Measurements from ENCODE around the gene MRPL40. TPM values are rescaled to one million over a fixed set of nuclear protein-coding genes. Genes with fewer than 3 reads are reported as not detected.

MRPL40 gene
- polyA plus RNA-seq, 4 donors, result 25.2 to 33.5 (median 28.9) TPM

DNA sequence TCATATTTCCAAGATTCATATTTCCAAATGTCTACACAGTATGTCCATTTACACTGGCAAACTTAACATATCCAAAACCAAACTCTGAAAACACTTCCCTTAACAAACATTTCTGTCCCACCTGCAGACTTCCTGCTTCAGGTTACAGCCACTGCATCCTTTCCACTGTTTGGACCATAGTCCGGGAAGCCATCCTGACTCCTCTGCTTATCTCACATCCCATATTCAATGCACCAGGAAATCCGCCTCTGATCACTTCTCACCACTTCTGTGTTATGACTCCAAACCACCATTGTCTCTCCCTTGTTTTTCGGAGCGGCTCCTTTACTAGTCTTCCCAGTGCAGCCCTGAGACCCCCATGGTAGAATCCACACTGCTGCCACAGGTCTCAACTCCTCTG, 30.9 kb upstream of the MRPL40 start:
- Histone ChIP-seq H3K9me3 (ENCODE audit: control insufficient read depth in 2 of 2, insufficient read depth in 1 of 2, low read depth in 1 of 2, low read length in 1 of 2) (no peaks in the 10 kb centered on the region), H3K36me3 (ENCODE audit: control insufficient read depth in 3 of 3, insufficient read depth in 2 of 3, low read depth in 1 of 3, low read length in 3 of 3) (peaks cover 3 to 54% (median 17%) of the 10 kb centered on the region in 3 donors), H3K27me3 (ENCODE audit: control insufficient read depth in 3 of 3, insufficient read depth in 3 of 3, low read length in 3 of 3) (no peaks in the 10 kb centered on the region), H3K27ac (ENCODE audit: low read depth in 1 of 3, low read length in 2 of 3) (no peak overlapping the region), H3K4me3 (ENCODE audit: low read depth in 1 of 3, low read length in 3 of 3) (no peak overlapping the region), H3K4me1 (ENCODE audit: control insufficient read depth in 3 of 3, insufficient read depth in 2 of 3, low read depth in 1 of 3, low read length in 2 of 3) (no peaks in the 10 kb centered on the region)
- FAIRE-seq (no peak), DNase-seq (no peak)
- 95 to 99% (median 97%) methylated on average over 4 of the region's 4 CpGs for WGBS, 3 donors

DNA sequence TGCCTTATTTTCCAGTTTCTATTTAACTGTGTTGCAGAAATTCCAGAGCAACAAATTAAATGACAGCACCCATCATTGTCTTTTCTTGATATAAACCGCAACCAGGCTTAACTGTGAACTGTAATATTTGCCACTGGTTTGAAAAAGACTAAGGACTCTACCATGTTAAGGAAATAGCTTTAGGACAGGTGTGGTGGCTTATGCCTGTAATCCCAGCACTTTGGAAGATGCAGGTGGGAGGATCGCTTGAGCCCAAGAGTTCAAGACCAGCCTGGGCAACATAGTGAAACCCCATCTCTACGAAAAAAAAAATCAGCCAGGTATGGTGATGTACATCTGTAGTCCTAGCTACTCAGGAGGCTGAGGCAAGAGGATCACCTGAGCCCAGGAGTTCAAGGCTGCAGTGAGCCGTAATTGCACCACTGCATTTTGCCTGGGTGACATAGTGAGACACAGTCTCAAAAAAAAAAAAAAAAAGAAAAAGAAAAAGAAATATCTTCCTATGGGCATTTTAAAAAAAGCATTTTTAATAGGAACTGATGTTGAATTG, 29.6 kb upstream of the MRPL40 start:
- WGBS, 3 donors, result 96 to 98% (median 98%) methylated on average over 4 of the region's 4 CpGs
- FAIRE-seq (no peak), DNase-seq (no peak)
- Histone ChIP-seq H3K4me3 (ENCODE audit: low read depth in 1 of 3, low read length in 3 of 3) (no peak overlapping the region), H3K36me3 (ENCODE audit: control insufficient read depth in 3 of 3, insufficient read depth in 2 of 3, low read depth in 1 of 3, low read length in 3 of 3) (peaks cover 3 to 50% (median 17%) of the 10 kb centered on the region in 3 donors), H3K4me1 (ENCODE audit: control insufficient read depth in 3 of 3, insufficient read depth in 2 of 3, low read depth in 1 of 3, low read length in 2 of 3) (no peaks in the 10 kb centered on the region), H3K27ac (ENCODE audit: low read depth in 1 of 3, low read length in 2 of 3) (no peak overlapping the region), H3K9me3 (ENCODE audit: control insufficient read depth in 2 of 2, insufficient read depth in 1 of 2, low read depth in 1 of 2, low read length in 1 of 2) (no peaks in the 10 kb centered on the region), H3K27me3 (ENCODE audit: control insufficient read depth in 3 of 3, insufficient read depth in 3 of 3, low read length in 3 of 3) (no peaks in the 10 kb centered on the region)

DNA sequence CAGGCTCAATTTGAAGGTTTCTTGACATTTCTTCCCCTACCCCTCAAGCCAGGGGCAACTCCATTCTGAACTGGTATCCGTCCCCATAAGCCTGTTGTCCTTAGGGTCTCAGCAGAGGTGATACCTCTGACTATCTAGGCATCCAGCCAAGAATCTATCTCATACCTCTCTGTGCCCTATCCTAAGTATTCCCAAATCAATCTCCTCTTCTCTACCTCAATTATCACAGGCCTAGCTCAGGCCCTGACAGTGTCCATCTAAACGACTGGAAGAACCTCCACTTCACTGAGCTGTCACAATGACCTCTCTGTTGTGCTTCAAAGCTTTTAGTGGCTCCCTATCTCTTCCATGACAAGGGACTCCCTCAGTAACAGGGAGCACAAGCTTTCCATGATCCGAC, 27.7 kb upstream of the MRPL40 start:
- no peak for DNase-seq
- no peak for FAIRE-seq
- no peaks in the 10 kb centered on the region for H3K9me3 ChIP-seq (ENCODE audit: control insufficient read depth in 2 of 2, insufficient read depth in 1 of 2, low read depth in 1 of 2, low read length in 1 of 2)
- no peak overlapping the region for H3K27ac ChIP-seq (ENCODE audit: low read depth in 1 of 3, low read length in 2 of 3)
- peaks cover 3 to 55% (median 21%) of the 10 kb centered on the region in 3 donors for H3K36me3 ChIP-seq (ENCODE audit: control insufficient read depth in 3 of 3, insufficient read depth in 2 of 3, low read depth in 1 of 3, low read length in 3 of 3)
- WGBS, 3 donors, result 92 to 98% (median 96%) methylated on average over 3 of the region's 3 CpGs
- no peaks in the 10 kb centered on the region for H3K27me3 ChIP-seq (ENCODE audit: control insufficient read depth in 3 of 3, insufficient read depth in 3 of 3, low read length in 3 of 3)
- no peaks in the 10 kb centered on the region for H3K4me1 ChIP-seq (ENCODE audit: control insufficient read depth in 3 of 3, insufficient read depth in 2 of 3, low read depth in 1 of 3, low read length in 2 of 3)
- H3K4me3 ChIP-seq (ENCODE audit: low read depth in 1 of 3, low read length in 3 of 3), result no peak overlapping the region

DNA sequence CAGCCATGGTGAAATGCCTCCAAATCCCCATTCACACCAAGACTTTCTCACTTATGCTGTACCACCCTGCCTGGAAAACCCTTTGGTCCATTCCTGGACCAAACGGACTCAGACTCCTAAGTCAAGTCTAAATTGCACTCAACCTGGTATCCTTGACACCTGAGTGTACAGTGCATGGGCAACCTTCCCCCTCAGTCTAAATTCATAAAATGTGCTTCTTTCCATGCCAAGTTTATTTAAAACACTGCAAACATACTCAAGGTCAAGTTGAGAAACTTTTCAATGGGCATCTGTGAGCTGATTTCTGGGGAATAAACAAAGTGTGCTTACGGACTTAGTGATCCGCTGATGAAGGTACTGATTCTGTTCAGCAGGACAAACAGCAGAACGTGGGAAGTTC, 27.2 kb upstream of the MRPL40 start:
- no peak for FAIRE-seq

DNA sequence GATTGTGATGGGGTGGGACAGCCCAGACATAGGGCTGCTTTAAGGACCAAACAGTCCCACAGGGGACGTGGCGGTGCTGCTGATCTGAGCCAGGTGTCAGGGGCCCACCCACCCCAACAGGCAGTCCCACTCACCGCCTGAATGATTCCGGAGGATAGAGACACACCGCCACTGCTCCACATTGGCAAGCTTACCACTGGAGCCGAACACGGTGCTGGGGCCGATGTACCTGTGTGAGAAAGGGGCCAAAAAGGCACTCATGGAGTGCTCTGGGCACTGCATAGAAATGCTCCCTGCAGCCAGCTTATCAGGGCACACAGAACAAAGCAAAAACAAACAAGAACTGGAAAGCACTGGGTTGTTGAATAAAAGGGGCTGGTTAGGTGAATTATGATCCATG, 26.7 kb upstream of the MRPL40 start:
- no peaks in the 10 kb centered on the region for H3K4me1 ChIP-seq (ENCODE audit: control insufficient read depth in 3 of 3, insufficient read depth in 2 of 3, low read depth in 1 of 3, low read length in 2 of 3)
- FAIRE-seq (no peak), DNase-seq (no peak)
- H3K27me3 ChIP-seq (ENCODE audit: control insufficient read depth in 3 of 3, insufficient read depth in 3 of 3, low read length in 3 of 3), result no peaks in the 10 kb centered on the region
- H3K36me3 ChIP-seq (ENCODE audit: control insufficient read depth in 3 of 3, insufficient read depth in 2 of 3, low read depth in 1 of 3, low read length in 3 of 3), result peaks cover 6 to 59% (median 20%) of the 10 kb centered on the region in 3 donors
- no peak overlapping the region for H3K27ac ChIP-seq (ENCODE audit: low read depth in 1 of 3, low read length in 2 of 3)
- 93 to 97% (median 97%) methylated on average over 8 of the region's 8 CpGs for WGBS, 3 donors
- no peaks in the 10 kb centered on the region for H3K9me3 ChIP-seq (ENCODE audit: control insufficient read depth in 2 of 2, insufficient read depth in 1 of 2, low read depth in 1 of 2, low read length in 1 of 2)
- H3K4me3 ChIP-seq (ENCODE audit: low read depth in 1 of 3, low read length in 3 of 3), result no peak overlapping the region

More for the DNA sequence above, 27.2 kb upstream of the MRPL40 start:
- Histone ChIP-seq H3K27me3 (ENCODE audit: control insufficient read depth in 3 of 3, insufficient read depth in 3 of 3, low read length in 3 of 3) (no peaks in the 10 kb centered on the region), H3K36me3 (ENCODE audit: control insufficient read depth in 3 of 3, insufficient read depth in 2 of 3, low read depth in 1 of 3, low read length in 3 of 3) (peaks cover 7 to 58% (median 21%) of the 10 kb centered on the region in 3 donors), H3K9me3 (ENCODE audit: control insufficient read depth in 2 of 2, insufficient read depth in 1 of 2, low read depth in 1 of 2, low read length in 1 of 2) (no peaks in the 10 kb centered on the region), H3K4me1 (ENCODE audit: control insufficient read depth in 3 of 3, insufficient read depth in 2 of 3, low read depth in 1 of 3, low read length in 2 of 3) (no peaks in the 10 kb centered on the region), H3K4me3 (ENCODE audit: low read depth in 1 of 3, low read length in 3 of 3) (no peak overlapping the region), H3K27ac (ENCODE audit: low read depth in 1 of 3, low read length in 2 of 3) (no peak overlapping the region)
- no peak for DNase-seq
- 86 to 93% (median 87%) methylated on average over 4 of the region's 4 CpGs for WGBS, 3 donors

DNA sequence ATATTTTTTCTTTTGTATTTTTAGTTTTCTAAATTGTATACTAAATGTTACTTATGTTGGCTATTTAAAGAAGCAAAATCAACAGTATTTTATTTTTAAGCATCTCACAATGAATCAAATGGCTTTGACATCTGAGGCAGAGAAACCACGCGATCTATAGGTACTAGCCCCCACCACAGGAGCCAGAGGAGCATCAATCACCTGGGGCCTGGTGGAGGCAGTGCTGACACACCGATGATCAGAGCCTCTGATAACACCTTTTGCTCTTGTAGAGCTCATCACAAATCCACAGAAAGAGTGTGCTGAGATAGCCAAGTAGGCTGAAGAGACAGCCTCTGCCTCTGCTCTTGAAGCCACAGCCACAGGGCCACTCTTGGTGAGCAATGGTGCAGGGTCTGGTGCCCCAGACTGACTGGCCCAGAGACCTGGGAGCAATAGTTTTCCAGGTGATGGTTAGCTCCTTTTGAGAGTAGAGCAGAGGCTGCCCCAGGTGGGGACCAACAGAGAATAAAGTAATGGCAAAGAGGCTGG, 26.0 kb upstream of the MRPL40 start:
- 82 to 93% (median 89%) methylated on average over 3 of the region's 3 CpGs for WGBS, 3 donors
- H3K36me3 ChIP-seq (ENCODE audit: control insufficient read depth in 3 of 3, insufficient read depth in 2 of 3, low read depth in 1 of 3, low read length in 3 of 3), result peaks cover 4 to 60% (median 17%) of the 10 kb centered on the region in 3 donors

DNA sequence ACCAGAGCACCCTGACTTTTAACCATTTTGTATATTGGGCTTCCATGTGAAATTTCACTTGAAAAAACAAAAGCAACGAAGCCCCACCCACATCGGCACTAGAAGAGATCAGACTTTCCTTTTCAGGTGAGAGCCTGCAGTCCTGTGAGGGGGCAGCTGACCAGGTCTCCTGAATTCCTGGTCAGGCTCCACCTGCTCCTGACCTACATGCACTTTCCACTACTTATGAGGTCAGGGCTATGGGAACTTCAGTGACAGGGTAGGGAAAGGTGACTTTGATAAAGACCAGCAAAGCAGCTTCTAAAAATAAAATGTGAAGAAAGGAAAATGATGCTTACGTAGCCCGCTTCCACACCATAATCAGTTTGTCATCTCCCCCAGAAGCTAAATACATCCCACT, 25.5 kb upstream of the MRPL40 start:
- Histone ChIP-seq H3K4me1 (ENCODE audit: control insufficient read depth in 3 of 3, insufficient read depth in 2 of 3, low read depth in 1 of 3, low read length in 2 of 3) (no peaks in the 10 kb centered on the region), H3K9me3 (ENCODE audit: control insufficient read depth in 2 of 2, insufficient read depth in 1 of 2, low read depth in 1 of 2, low read length in 1 of 2) (no peaks in the 10 kb centered on the region), H3K27me3 (ENCODE audit: control insufficient read depth in 3 of 3, insufficient read depth in 3 of 3, low read length in 3 of 3) (no peaks in the 10 kb centered on the region), H3K36me3 (ENCODE audit: control insufficient read depth in 3 of 3, insufficient read depth in 2 of 3, low read depth in 1 of 3, low read length in 3 of 3) (peaks cover 4 to 58% (median 17%) of the 10 kb centered on the region in 3 donors), H3K4me3 (ENCODE audit: low read depth in 1 of 3, low read length in 3 of 3) (no peak overlapping the region), H3K27ac (ENCODE audit: low read depth in 1 of 3, low read length in 2 of 3) (no peak overlapping the region)
- FAIRE-seq (no peak), DNase-seq (no peak)
- WGBS, 3 donors, result 95 to 96% (median 95%) methylated on average over 4 of the region's 4 CpGs

More for the DNA sequence above, 26.0 kb upstream of the MRPL40 start:
- no peak overlapping the region for H3K27ac ChIP-seq (ENCODE audit: low read depth in 1 of 3, low read length in 2 of 3)
- FAIRE-seq (no peak), DNase-seq (no peak)
- H3K4me3 ChIP-seq (ENCODE audit: low read depth in 1 of 3, low read length in 3 of 3), result no peak overlapping the region
- no peaks in the 10 kb centered on the region for H3K4me1 ChIP-seq (ENCODE audit: control insufficient read depth in 3 of 3, insufficient read depth in 2 of 3, low read depth in 1 of 3, low read length in 2 of 3)
- no peaks in the 10 kb centered on the region for H3K27me3 ChIP-seq (ENCODE audit: control insufficient read depth in 3 of 3, insufficient read depth in 3 of 3, low read length in 3 of 3)
- H3K9me3 ChIP-seq (ENCODE audit: control insufficient read depth in 2 of 2, insufficient read depth in 1 of 2, low read depth in 1 of 2, low read length in 1 of 2), result no peaks in the 10 kb centered on the region

DNA sequence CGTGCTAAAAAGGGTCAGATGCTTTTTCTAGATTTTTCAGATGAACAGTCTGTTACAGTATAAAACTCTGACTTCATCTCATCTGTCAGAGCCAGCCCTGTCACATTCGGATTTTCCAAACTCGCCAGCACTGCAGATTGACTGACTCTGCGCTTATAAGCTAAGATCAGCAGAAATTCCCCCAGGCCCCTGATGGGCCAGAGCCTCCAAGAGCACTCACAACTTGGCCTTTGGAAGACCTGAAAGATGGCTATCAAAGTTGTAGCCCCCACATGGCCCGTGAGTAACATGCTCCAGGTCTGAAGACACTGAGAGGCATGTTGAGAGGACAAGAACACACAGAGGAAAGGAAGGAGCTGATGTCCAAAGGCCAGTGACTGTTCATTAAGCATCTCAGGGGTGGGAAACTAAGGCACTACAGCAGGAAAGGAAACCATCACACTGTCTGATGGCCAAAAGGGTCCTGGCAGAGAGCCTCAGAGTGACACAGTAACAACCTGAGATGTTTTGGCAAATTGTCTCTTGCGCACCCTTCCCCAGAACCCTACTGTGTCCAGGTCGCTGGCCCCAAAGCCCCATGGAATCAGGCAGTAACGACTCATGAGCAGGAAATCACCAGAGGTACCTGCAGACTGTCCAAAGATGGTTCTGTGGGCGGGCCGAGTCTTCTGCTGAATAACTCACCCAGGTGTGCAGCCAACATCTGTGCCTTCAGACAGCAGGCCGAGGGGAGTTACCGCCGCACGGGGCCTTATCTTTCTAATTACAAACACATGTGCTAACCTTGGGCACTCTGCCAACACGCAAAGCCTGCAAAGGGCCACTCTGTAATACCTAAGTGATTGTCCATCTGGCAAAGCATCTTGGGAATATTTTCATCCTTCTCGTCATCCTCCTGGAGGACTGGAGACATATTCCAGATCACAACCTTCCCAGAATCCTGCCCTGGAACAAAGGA, 24.4 kb upstream of the MRPL40 start:
- no peaks in the 10 kb centered on the region for H3K9me3 ChIP-seq (ENCODE audit: control insufficient read depth in 2 of 2, insufficient read depth in 1 of 2, low read depth in 1 of 2, low read length in 1 of 2)
- no peaks in the 10 kb centered on the region for H3K4me1 ChIP-seq (ENCODE audit: control insufficient read depth in 3 of 3, insufficient read depth in 2 of 3, low read depth in 1 of 3, low read length in 2 of 3)
- FAIRE-seq, result no peak

More for the DNA sequence above, 24.4 kb upstream of the MRPL40 start:
- WGBS, 3 donors, result 55 to 74% (median 64%) methylated on average over 16 of the region's 16 CpGs
- H3K27me3 ChIP-seq (ENCODE audit: control insufficient read depth in 3 of 3, insufficient read depth in 3 of 3, low read length in 3 of 3), result no peaks in the 10 kb centered on the region
- no peak overlapping the region for H3K4me3 ChIP-seq (ENCODE audit: low read depth in 1 of 3, low read length in 3 of 3)
- peaks cover 4 to 57% (median 17%) of the 10 kb centered on the region in 3 donors for H3K36me3 ChIP-seq (ENCODE audit: control insufficient read depth in 3 of 3, insufficient read depth in 2 of 3, low read depth in 1 of 3, low read length in 3 of 3)
- DNase-seq, result peak; percentile 25 to 63
- H3K27ac ChIP-seq (ENCODE audit: low read depth in 1 of 3, low read length in 2 of 3), result no peak overlapping the region

Measured in small intestine (tissue), 7 donors.